ENCODE measurements around the gene PPP3CA. TPM values are rescaled to one million over a fixed set of nuclear protein-coding genes. Genes with fewer than 3 reads are reported as not detected.

PPP3CA gene
- total and polyA plus RNA-seq, 7 donors = 11.8 to 47.7 (median 26.2) TPM

- Histone ChIP-seq H3K9me3 (no peaks in the 10 kb centered on the region), H3K4me3 (no peak overlapping the region), H3K27me3 (no peaks in the 10 kb centered on the region), H3K4me1 (no peaks in the 10 kb centered on the region), H3K27ac (no peak overlapping the region), H3K36me3 (peaks cover 0 to 18% (median 0%) of the 10 kb centered on the region in 4 donors)
- WGBS, 2 donors = 95 to 97% methylated on average over 3 of the region's 3 CpGs
- TF ChIP-seq POLR2A (IDR thresholded peaks at IDR 0.05) = no peak
- no peak for TF ChIP-seq EP300 (IDR thresholded peaks at IDR 0.05)
- no peak for TF ChIP-seq POLR2AphosphoS5 (IDR thresholded peaks at IDR 0.05)
- no peak for TF ChIP-seq CTCF (IDR thresholded peaks at IDR 0.05)
- no peak for DNase-seq
- intact Hi-C loops (cut with DNase I) = no loop called here
Observed at GRCh38 chr4:101033986-101034385, 313.3 kb downstream of the PPP3CA start.

GRCh38 chr4:101032541-101032940 lies 314.8 kb downstream of the PPP3CA start:
- H3K4me3 ChIP-seq = no peak overlapping the region
- TF ChIP-seq POLR2AphosphoS5 (IDR thresholded peaks at IDR 0.05) = no peak
- no peak for TF ChIP-seq CTCF (IDR thresholded peaks at IDR 0.05)
- TF ChIP-seq EP300 (IDR thresholded peaks at IDR 0.05) = no peak
- TF ChIP-seq POLR2A (IDR thresholded peaks at IDR 0.05) = no peak
- DNase-seq = no peak
- no peaks in the 10 kb centered on the region for H3K27me3 ChIP-seq
- peaks cover 0 to 13% (median 0%) of the 10 kb centered on the region in 4 donors for H3K36me3 ChIP-seq
- 86 to 87% methylated on average over 3 of the region's 3 CpGs for WGBS, 2 donors
- intact Hi-C loops (cut with DNase I) = no loop called here
- no peak overlapping the region for H3K27ac ChIP-seq
- H3K4me1 ChIP-seq = no peaks in the 10 kb centered on the region
- H3K9me3 ChIP-seq = no peaks in the 10 kb centered on the region

DNA sequence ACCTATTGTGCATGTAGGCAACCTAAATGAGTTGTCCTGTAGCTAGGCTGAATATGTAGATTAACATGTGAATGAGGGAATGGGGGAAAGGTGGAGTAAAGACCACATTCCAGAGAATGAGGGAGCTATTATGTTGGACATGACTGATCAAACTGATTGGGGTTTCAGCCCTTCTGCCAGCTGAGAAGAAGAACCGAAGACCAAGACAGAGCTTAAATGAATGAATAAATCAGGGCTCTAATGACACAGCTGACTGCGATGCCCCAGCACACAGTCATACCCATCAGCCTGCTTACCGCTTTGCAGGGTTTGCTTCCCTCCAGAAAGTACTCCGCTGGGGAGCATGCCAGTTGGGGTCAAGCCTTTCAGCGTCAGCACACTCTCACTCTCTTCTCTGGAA lies 315.4 kb downstream of the PPP3CA start:
- no peaks in the 10 kb centered on the region for H3K4me1 ChIP-seq
- H3K4me3 ChIP-seq = no peak overlapping the region
- DNase-seq = no peak
- no peak overlapping the region for H3K27ac ChIP-seq
- H3K36me3 ChIP-seq = peaks cover 0 to 9% (median 0%) of the 10 kb centered on the region in 4 donors
- TF ChIP-seq EP300 (IDR thresholded peaks at IDR 0.05) (no peak), POLR2AphosphoS5 (IDR thresholded peaks at IDR 0.05) (no peak), CTCF (IDR thresholded peaks at IDR 0.05) (no peak), POLR2A (IDR thresholded peaks at IDR 0.05) (no peak)
- 75 to 77% methylated on average over 5 of the region's 5 CpGs for WGBS, 2 donors
- no peaks in the 10 kb centered on the region for H3K27me3 ChIP-seq
- no peaks in the 10 kb centered on the region for H3K9me3 ChIP-seq
- intact Hi-C loops (cut with DNase I) = no loop called here

GRCh38 chr4:101028886-101029285 lies 318.4 kb downstream of the PPP3CA start:
- Histone ChIP-seq H3K27me3 (no peaks in the 10 kb centered on the region), H3K9me3 (no peaks in the 10 kb centered on the region), H3K4me3 (no peak overlapping the region), H3K27ac (no peak overlapping the region), H3K36me3 (peaks cover 0 to 13% (median 0%) of the 10 kb centered on the region in 4 donors), H3K4me1 (no peaks in the 10 kb centered on the region)
- intact Hi-C loops (cut with DNase I) = no loop called here
- DNase-seq = no peak
- TF ChIP-seq POLR2AphosphoS5 (IDR thresholded peaks at IDR 0.05) (no peak), EP300 (IDR thresholded peaks at IDR 0.05) (no peak), CTCF (IDR thresholded peaks at IDR 0.05) (no peak), POLR2A (IDR thresholded peaks at IDR 0.05) (no peak)

- intact Hi-C loops (cut with DNase I) = no loop called here
- H3K27me3 ChIP-seq = no peaks in the 10 kb centered on the region
- peaks cover 0 to 13% (median 0%) of the 10 kb centered on the region in 4 donors for H3K36me3 ChIP-seq
- no peak for DNase-seq
- TF ChIP-seq POLR2A (IDR thresholded peaks at IDR 0.05) = no peak
- no peak for TF ChIP-seq POLR2AphosphoS5 (IDR thresholded peaks at IDR 0.05)
- TF ChIP-seq EP300 (IDR thresholded peaks at IDR 0.05) = no peak
- no peak for TF ChIP-seq CTCF (IDR thresholded peaks at IDR 0.05)
- no peak overlapping the region for H3K27ac ChIP-seq
- H3K4me1 ChIP-seq = no peaks in the 10 kb centered on the region
- H3K9me3 ChIP-seq = no peaks in the 10 kb centered on the region
- H3K4me3 ChIP-seq = no peak overlapping the region
Observed at GRCh38 chr4:101027721-101028120, 319.6 kb downstream of the PPP3CA start.
